K562 (cell line): ENCODE data around the gene KIF14. TPM values are rescaled to one million over a fixed set of nuclear protein-coding genes. Genes with fewer than 3 reads are reported as not detected.

Experiments
- ATAC-seq: fragments of 200-7000 bp; cut with Tn5 transposase; 3 replicates; pipeline ENCODE4 v1.9.1; 2020; ENCODE audit warnings: moderate library complexity
- BruUV-seq: library from RNA; stranded (reverse); fragments of 400-500 nt; replicated peaks from 2 replicates; lab custom pipeline; 2021; lab: Mats Ljungman, UMichigan
- CTCF ChIA-PET: fragments of 300-600 bp; formaldehyde crosslinking; extraction: SDS; loops from one replicate; lab custom pipeline; 2021; ENCODE audit warnings: low intra/inter-chr PET ratio; lab: Yijun Ruan, JAX
- POLR2A ChIA-PET: fragments of 300-600, 350-650 bp; sonication (Branson Sonifier 250); formaldehyde crosslinking; extraction: SDS; loops from one replicate; lab custom pipeline; 2021; ENCODE audit warnings: antibody characterized with exemption, inconsistent platforms; lab: Yijun Ruan, JAX
- DNase-seq, 4 experiments: peaks; one replicate each; pipeline versions ENCODE4 v3.0.0 to v3.0.0-alpha.2; 2011 to 2018; ENCODE audit warnings: low spot score in 3 of 4, mixed read lengths in 3 of 4; ENCODE audit errors: extremely low read depth in 1 of 4
- FAIRE-seq: peaks from 2 replicates; lab custom pipeline; 2011; peaks lifted over from hg19 to GRCh38; lab: Jason Lieb, UNC
- H2AFZ ChIP-seq: 2 replicates; pipeline ENCODE4 v1.6.0; 2011; ENCODE audit warnings: low read depth, low read length, control low read depth, inconsistent platforms
- H3K27ac ChIP-seq: fragments of 200-600 bp; 3 replicates; pipeline ENCODE4 v1.8.0; 2011; ENCODE audit warnings: low read depth, mild to moderate bottlenecking, control low read depth, inconsistent platforms, low read length, moderate library complexity, mixed read lengths; ENCODE audit errors: extremely low read depth
- H3K27me3 ChIP-seq, 2 experiments: fragments of 300-600 bp in 1 of 2; 2 replicates in 1 of 2; 3 replicates in 1 of 2; pipeline versions ENCODE4 v1.6.0 to v1.8.0; 2011; ENCODE audit warnings: inconsistent platforms in 2 of 2, low read length in 2 of 2, mild to moderate bottlenecking in 1 of 2, mixed read lengths in 1 of 2, moderate library complexity in 1 of 2; ENCODE audit not compliant: control insufficient read depth in 2 of 2, insufficient read depth in 2 of 2
- H3K36me3 ChIP-seq: fragments of 300-600 bp; 3 replicates; pipeline ENCODE4 v1.8.0; 2011; ENCODE audit warnings: mild to moderate bottlenecking, low read length, inconsistent platforms; ENCODE audit not compliant: control insufficient read depth, insufficient read depth
- H3K4me1 ChIP-seq, 2 experiments: fragments of 200-600 bp in 1 of 2; replicated peaks in 1 of 2; 2 replicates in 1 of 2; 3 replicates in 1 of 2; pipeline versions ENCODE4 v1.5.1 to v1.8.0; 2011; ENCODE audit warnings: inconsistent platforms in 2 of 2, low read length in 2 of 2, mild to moderate bottlenecking in 1 of 2, mixed read lengths in 1 of 2, moderate library complexity in 1 of 2; ENCODE audit not compliant: control insufficient read depth in 2 of 2, insufficient read depth in 2 of 2
- H3K4me2 ChIP-seq: 2 replicates; pipeline ENCODE4 v1.6.1; 2011; ENCODE audit warnings: low read length, control low read depth, inconsistent platforms, mixed read lengths; ENCODE audit not compliant: insufficient read depth
- H3K4me3 ChIP-seq: fragments of 200-600 bp; sonication (generic), shearing (Covaris generic); 2 replicates; pipeline ENCODE4 v1.5.1; 2016; ENCODE audit warnings: control low read depth, inconsistent platforms
- H3K79me2 ChIP-seq: fragments of 200-600 bp; 3 replicates; pipeline ENCODE4 v1.8.0; 2011; ENCODE audit warnings: low read length, inconsistent platforms; ENCODE audit not compliant: control insufficient read depth, insufficient read depth
- H3K9ac ChIP-seq, 2 experiments: 2 replicates each; pipeline versions ENCODE4 v1.6.0 to v1.6.1; 2011; ENCODE audit warnings: low read depth in 2 of 2, low read length in 2 of 2, control low read depth in 1 of 2, inconsistent platforms in 1 of 2, mild to moderate bottlenecking in 1 of 2, mixed read lengths in 1 of 2; ENCODE audit not compliant: insufficient read depth in 1 of 2
- H3K9me1 ChIP-seq: one replicate; pipeline ENCODE4 v1.6.0; 2011; ENCODE audit warnings: inconsistent platforms, mild to moderate bottlenecking, low read length, moderate library complexity; ENCODE audit not compliant: control insufficient read depth, insufficient read depth
- H3K9me3 ChIP-seq: replicated peaks from 2 replicates; pipeline ENCODE4 v1.5.1; 2011; ENCODE audit warnings: low read depth, low read length, inconsistent platforms; ENCODE audit not compliant: control insufficient read depth, insufficient read depth
- H4K20me1 ChIP-seq: replicated peaks from 2 replicates; pipeline ENCODE4 v1.6.1; 2011; ENCODE audit warnings: low read length, inconsistent platforms, mixed read lengths; ENCODE audit not compliant: control insufficient read depth, insufficient read depth
- ERF ChIP-seq: fragments of 450-650 bp; formaldehyde crosslinking; IDR thresholded peaks from 2 replicates; pipeline ENCODE4 v1.4.0; 2020; ENCODE audit warnings: mild to moderate bottlenecking, mixed read lengths
- ETS2 ChIP-seq: IDR thresholded peaks from 2 replicates; pipeline ENCODE4 v1.6.1; 2016; ENCODE audit warnings: borderline replicate concordance, missing genetic modification characterization, mild to moderate bottlenecking, moderate library complexity, missing compliant biosample characterization; ENCODE audit not compliant: poor library complexity, severe bottlenecking
- NR4A1 ChIP-seq, 2 experiments: fragments of 250-450 bp in 1 of 2; fragments of 450-650 bp in 1 of 2; sonication (Bioruptor Pico) in 1 of 2; IDR thresholded peaks; 2 replicates each; pipeline versions ENCODE4 v1.4.0 to v1.6.1; 2016 to 2020; ENCODE audit warnings: mild to moderate bottlenecking in 2 of 2, missing compliant biosample characterization in 1 of 2, missing genetic modification characterization in 1 of 2, moderate library complexity in 1 of 2
- PRPF4 ChIP-seq: fragments of 200-400 bp; formaldehyde crosslinking; IDR thresholded peaks from one replicate; pipeline ENCODE4 v1.6.1; 2017; ENCODE audit warnings: low read length, low read depth, mild to moderate bottlenecking; ENCODE audit not compliant: insufficient read depth, poor library complexity, severe bottlenecking
- RAD21 ChIP-seq, 2 experiments: fragments of 250-450 bp in 1 of 2; fragments of 450-650 bp in 1 of 2; sonication (Bioruptor Pico) in 1 of 2; formaldehyde crosslinking in 1 of 2; IDR thresholded peaks in 1 of 2; conservative IDR thresholded peaks in 1 of 2; 2 replicates each; pipeline versions ENCODE4 v1.4.0 to v1.8.0; 2020 to 2022; ENCODE audit warnings: mild to moderate bottlenecking in 2 of 2, moderate library complexity in 1 of 2
- SIN3B ChIP-seq: fragments of 450-650 bp; IDR thresholded peaks from 2 replicates; pipeline ENCODE4 v1.6.1; 2017; ENCODE audit warnings: low read depth, mild to moderate bottlenecking, moderate library complexity
- ZC3H8 ChIP-seq: fragments of 450-650 bp; IDR thresholded peaks from 2 replicates; pipeline ENCODE4 v1.6.1; 2017
- ZKSCAN3 ChIP-seq: fragments of 250-450 bp; sonication (Bioruptor Pico); IDR thresholded peaks from 2 replicates; pipeline ENCODE4 v1.4.0; 2020
- ZNF696 ChIP-seq: fragments of 250-450 bp; sonication (Bioruptor Pico); conservative IDR thresholded peaks from 2 replicates; pipeline ENCODE4 v1.4.0; 2020; ENCODE audit warnings: mild to moderate bottlenecking, moderate library complexity
- WGBS: fragments of 100-300 bp; shearing (Covaris generic); methylation state at CpG from one replicate; pipeline ENCODE4 v1.1.6; 2016; ENCODE audit warnings: low coverage, mixed read lengths; ENCODE audit not compliant: insufficient coverage; ENCODE audit errors: missing lambda C conversion rate; 5-methylcytosine and 5-hydroxymethylcytosine counted together
- in situ Hi-C: fragments of 300-500 bp; cut with MboI; formaldehyde crosslinking; loops from 4 replicates; pipeline ENCODE4 v1.15.0; 2018; ENCODE audit warnings: inconsistent platforms, mixed read lengths
- intact Hi-C: fragments of 100-400 bp; cut with micrococcal nuclease; formaldehyde crosslinking; loops from 2 replicates; pipeline ENCODE4 v1.14.2; 2022
- polyA plus RNA-seq, 8 experiments: library from polyadenylated mRNA; depleted of rRNA in 4 of 8; stranded (reverse) in 5 of 8; unstranded in 3 of 8; fragments of >200 nt; fragmentation: Nextera tagmentation in 2 of 8; fragmentation: Illumina TruSeq in 1 of 8; extraction: Ambion mirVana in 2 of 8; extraction: Trizol in 1 of 8; gene quantifications; 2 replicates each; pipeline versions ENCODE4 v1.2.1 to v1.2.3, GENCODE V29; 2011 to 2014; ENCODE audit warnings: inconsistent platforms in 1 of 8, missing spikeins in 1 of 8
- total RNA-seq, 7 experiments: library from RNA; depleted of rRNA in 6 of 7; stranded (reverse); fragments of >200 nt in 6 of 7; fragmentation: Illumina TruSeq in 2 of 7; extraction: Trizol in 2 of 7; gene quantifications; 2 replicates each; pipeline versions ENCODE4 v1.2.1 to v1.2.3, GENCODE V29; 2011 to 2021; ENCODE audit warnings: low replicate concordance in 1 of 7
- TF ChIP-seq, protein P1 (sequence below): fragments of 450-650 bp; IDR thresholded peaks from 2 replicates; pipeline ENCODE4 v1.6.1; 2016; ENCODE audit warnings: borderline replicate concordance
- TF ChIP-seq, protein P2 (sequence below), 2 experiments: fragments of 450-650 bp; IDR thresholded peaks; 2 replicates each; pipeline ENCODE4 v1.6.1; 2016

KIF14 gene
- total and polyA plus RNA-seq, 9 of the 15 experiments (the other 6 are each of a cell fraction or from before 2014, with no cell fraction given): 11.5 to 47.4 (median 29.0) TPM

DNA sequence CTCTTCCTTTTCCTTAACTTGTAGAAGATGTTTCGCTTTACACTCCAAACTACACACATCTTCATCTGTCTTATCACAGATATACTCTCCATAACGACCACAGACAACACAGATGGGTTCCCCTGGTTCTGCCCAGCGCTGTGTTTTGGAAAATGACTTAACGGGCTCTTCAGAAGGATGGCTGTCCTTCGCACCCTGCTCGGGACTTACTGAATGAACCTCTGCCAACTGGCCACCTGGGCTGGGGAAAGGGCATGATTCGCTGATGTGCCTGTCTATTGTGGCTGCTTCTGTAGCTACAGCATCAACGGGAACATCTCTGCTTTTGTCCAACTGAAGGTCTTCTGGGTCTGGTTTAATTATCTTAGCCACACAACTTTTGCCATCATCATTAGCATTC lies 45.8 kb upstream of the KIF14 start:
- H3K4me3 ChIP-seq: no peak overlapping the region
- no peak overlapping the region for H2AFZ ChIP-seq
- ATAC-seq (no peak), DNase-seq (no peak)
- CTCF ChIA-PET: no interaction called here
- no peak overlapping the region for H3K9ac ChIP-seq
- no peak overlapping the region for H3K27ac ChIP-seq
- BruUV-seq: no TSS peak
- no peaks in the 10 kb centered on the region for H4K20me1 ChIP-seq
- H3K9me1 ChIP-seq: no peaks in the 10 kb centered on the region
- H3K4me1 ChIP-seq: peaks cover 9 to 10% of the 10 kb centered on the region in 2 experiments; a peak in 4 of 5 replicates
- TF ChIP-seq SIN3B (no peak), NR4A1 (CRISPR knock-in tag; IDR thresholded peaks at IDR 0.05) (no peak), NR4A1 (tag; IDR thresholded peaks at IDR 0.05) (no peak), PRPF4 (no peak), ZC3H8 (no peak), ERF (CRISPR knock-in tag) (no peak), ZKSCAN3 (CRISPR knock-in tag) (no peak), ETS2 (tag) (no peak), ZNF696 (CRISPR knock-in tag) (no peak), RAD21 (CRISPR knock-in tag; conservative IDR thresholded peaks at IDR 0.05 in 1 of 2, IDR thresholded peaks at IDR 0.05 in 1 of 2) (no peak)
- TF ChIP-seq, protein P1, sequence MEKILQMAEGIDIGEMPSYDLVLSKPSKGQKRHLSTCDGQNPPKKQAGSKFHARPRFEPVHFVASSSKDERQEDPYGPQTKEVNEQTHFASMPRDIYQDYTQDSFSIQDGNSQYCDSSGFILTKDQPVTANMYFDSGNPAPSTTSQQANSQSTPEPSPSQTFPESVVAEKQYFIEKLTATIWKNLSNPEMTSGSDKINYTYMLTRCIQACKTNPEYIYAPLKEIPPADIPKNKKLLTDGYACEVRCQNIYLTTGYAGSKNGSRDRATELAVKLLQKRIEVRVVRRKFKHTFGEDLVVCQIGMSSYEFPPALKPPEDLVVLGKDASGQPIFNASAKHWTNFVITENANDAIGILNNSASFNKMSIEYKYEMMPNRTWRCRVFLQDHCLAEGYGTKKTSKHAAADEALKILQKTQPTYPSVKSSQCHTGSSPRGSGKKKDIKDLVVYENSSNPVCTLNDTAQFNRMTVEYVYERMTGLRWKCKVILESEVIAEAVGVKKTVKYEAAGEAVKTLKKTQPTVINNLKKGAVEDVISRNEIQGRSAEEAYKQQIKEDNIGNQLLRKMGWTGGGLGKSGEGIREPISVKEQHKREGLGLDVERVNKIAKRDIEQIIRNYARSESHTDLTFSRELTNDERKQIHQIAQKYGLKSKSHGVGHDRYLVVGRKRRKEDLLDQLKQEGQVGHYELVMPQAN: no peak
- TF ChIP-seq, protein P2, sequence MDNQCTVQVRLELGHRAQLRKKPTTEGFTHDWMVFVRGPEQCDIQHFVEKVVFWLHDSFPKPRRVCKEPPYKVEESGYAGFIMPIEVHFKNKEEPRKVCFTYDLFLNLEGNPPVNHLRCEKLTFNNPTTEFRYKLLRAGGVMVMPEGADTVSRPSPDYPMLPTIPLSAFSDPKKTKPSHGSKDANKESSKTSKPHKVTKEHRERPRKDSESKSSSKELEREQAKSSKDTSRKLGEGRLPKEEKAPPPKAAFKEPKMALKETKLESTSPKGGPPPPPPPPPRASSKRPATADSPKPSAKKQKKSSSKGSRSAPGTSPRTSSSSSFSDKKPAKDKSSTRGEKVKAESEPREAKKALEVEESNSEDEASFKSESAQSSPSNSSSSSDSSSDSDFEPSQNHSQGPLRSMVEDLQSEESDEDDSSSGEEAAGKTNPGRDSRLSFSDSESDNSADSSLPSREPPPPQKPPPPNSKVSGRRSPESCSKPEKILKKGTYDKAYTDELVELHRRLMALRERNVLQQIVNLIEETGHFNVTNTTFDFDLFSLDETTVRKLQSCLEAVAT (IDR thresholded peaks at IDR 0.05): no peak
- TF ChIP-seq, all 486 proteins: peak for 0
- no peak for FAIRE-seq
- H3K9me3 ChIP-seq: no peaks in the 10 kb centered on the region
- POLR2A ChIA-PET: no interaction called here
- peaks cover 21% of the 10 kb centered on the region for H3K79me2 ChIP-seq
- intact Hi-C loops: no loop called here
- 76% methylated on average over 8 of the region's 8 CpGs for WGBS
- no peaks in the 10 kb centered on the region for H3K27me3 ChIP-seq
- no peak overlapping the region for H3K4me2 ChIP-seq
- peaks cover 31% of the 10 kb centered on the region for H3K36me3 ChIP-seq
- in situ Hi-C loops: no loop called here
